DMS114 treated with DMSO at 0.1 percent for 48 hours (cell line): Measurements from ENCODE around the gene ZNF346.

Experiments used
- DNase-seq: peaks from one replicate; lab custom pipeline; 2025; ENCODE audit not compliant: unreplicated experiment; lab: John Stamatoyannopoulos, UW

Gene ZNF346

DNA sequence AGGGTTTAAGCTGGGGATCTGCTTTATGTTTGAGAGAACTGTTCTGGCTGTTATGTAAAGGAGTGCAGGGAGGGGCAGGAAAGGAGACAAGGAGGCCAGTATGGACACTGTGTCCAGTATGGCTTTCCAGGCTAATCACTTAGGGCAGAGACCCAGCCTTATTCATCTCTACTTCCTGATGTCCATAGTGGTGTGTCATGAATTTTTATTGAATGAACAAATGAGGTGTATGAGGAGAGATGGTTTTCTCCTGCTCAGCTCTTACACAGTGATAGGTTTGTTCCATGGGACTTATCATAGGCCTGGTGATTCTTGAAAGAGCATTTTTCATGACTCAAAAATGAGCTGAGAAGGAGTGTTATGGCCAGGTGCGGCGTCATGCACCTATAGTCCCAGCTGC lies 43.7 kb downstream of the ZNF346 start:
- no peak for DNase-seq

DNA sequence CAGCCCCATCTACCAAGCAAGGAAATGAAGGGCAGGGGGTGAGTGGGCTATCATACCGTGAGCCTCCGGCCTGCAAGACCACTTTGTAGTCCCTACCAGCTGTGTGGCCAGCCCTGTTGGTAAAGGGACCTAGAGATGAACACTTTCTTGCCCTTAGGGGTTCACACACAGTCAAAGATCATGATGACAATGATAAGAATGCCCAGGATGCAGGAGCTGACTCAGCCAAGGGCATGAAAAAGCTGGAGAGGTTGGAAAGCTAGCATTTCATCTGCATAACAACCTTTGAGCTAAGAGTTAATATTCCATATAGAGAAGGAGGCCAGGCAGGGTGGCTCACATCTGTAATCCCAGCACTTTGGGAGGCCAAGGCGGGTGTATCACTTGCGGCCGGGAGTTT lies 45.0 kb downstream of the ZNF346 start:
- no peak for DNase-seq

DNA sequence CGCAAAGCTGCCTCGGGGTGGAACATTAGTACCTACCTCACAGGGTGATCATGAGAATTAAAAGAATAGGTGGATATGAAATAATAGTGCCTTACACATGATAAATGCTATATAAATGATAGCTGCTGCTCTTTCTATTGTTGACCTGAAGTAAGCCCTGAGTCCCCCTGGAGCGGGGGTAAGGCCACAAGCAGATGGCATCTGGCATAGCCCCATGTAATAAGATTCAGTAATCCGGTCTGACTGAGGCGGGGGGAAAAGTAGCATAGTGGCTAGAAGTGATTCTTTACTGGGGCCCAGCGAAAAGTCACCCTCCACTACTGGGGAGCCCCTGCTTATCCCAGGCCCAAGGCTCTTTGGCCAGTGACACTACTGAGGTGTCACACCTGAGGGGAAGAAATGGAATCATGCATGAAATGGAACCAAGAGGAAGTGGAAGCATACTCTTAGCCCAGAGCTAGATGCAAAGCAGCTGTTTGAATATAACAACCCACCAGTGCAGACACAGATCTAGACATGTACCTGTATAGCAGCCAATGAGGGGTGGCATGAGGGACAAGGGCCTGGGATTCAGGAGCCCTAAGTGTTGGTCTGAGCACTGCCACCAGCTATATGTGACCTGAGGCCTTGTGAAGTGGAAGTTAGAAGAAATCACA lies 48.2 kb downstream of the ZNF346 start:
- no peak for DNase-seq

DNA sequence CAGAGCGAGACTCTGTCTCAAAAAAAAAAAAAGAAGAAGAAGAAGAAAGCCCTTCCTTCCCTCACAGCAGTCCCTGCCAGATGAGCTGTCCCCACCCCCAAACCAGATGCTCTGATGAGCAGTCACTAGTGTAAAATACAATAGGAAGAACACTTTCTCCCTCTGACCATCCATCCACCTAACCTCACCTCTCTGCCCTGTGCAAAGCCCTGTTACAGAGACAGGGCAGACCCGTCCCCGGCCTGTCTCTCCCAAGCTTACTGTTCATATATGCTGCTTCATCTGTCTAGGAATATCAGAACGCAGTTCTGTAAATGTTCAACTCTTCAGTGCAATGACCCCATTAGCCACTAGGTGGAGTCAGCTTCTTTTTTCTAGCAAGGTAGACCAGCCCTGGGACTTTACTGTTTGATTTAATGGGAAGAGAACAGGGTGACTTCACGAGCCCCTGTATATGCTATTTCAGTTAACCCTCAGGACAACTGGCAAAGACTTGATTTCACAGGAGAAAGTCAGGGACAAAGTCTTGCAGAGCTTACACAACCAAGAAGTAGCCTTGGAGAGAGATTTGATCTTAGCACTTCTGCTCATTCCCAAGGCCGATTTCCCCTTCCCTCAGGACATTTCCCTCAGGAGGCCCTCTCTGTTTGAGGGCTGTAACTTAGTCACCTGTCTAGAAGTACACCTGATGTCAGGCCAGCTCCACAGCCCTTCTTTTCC lies 49.3 kb downstream of the ZNF346 start:
- DNase-seq, result peak; percentile 69

DNA sequence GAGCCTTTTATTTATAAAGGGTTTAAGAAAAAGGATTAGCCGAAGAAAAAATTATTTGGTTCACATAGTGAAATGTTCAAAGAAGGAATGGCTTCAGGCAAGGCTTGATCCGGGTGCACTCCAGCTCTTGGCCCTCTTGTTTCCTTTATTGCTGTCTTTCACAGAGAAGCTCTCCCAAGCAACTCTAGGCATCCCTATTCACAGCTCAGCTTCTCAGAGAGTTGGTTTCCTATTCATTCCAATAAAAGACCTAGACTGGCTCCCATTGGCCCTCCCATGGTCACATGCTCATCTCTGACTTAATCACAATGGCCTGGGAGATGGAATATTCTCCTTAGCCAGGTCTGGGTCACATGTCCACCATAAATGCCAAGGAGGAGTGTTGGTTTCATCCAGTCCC lies 54.8 kb downstream of the ZNF346 start:
- no peak for DNase-seq

DNA sequence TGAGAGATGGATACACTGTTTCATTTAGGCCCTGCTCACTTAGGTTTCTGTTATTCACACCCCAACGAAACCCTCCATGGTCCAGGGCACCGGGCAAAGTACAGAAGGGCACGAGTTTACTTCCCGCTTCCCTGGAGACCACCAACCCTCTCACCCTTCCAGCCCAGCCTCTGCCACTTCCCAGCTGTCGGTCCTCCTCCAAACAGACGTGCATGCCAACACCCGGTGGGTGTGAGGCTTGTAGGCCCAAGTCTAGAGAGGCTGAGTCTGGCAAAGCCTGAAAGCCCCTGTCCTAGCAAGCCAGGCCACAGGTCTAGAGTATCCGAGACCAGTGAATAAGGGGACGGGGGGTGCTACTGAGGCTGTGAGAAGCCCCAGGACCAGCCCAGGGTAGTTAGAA lies 57.1 kb downstream of the ZNF346 start:
- no peak for DNase-seq

DNA sequence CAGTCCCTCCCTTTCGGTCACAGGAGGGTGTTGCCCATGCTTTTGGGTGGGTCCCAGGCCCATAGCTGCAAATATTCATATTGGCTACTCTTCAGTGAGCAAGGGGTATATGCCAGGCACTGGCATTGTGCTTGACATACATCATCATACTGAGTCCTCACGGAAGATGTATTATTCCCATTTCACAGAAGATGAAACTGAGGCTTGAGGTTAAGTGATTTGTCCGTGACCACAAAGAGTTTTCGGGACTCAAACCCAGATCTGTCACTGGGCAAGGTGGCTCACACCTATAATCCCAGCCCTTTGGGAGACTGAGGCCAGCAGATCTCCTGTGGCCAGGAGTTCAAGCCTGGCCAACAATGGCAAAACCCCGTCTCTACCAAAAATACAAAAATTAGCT lies 57.8 kb downstream of the ZNF346 start:
- no peak for DNase-seq

DNA sequence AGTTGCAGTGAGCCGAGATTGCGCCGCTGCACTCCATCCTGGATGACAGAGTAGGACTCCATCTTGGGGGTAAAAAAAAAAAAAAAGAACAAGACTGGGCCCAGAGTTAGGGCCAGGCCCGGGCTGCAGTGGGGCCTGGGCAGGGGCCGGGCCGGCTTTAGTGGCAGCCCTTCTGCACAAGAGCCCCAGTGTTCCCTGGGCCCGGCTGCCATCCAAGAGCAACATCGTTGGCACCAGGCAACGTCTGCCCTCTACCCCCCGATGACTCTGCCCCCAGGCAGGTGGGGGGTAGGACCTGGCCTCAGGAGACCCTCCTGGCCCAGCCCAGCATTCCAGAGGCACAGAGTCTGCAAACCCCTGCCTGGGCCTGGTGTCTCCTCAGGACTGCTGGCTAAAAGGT lies 59.4 kb downstream of the ZNF346 start:
- DNase-seq, result no peak

DNA sequence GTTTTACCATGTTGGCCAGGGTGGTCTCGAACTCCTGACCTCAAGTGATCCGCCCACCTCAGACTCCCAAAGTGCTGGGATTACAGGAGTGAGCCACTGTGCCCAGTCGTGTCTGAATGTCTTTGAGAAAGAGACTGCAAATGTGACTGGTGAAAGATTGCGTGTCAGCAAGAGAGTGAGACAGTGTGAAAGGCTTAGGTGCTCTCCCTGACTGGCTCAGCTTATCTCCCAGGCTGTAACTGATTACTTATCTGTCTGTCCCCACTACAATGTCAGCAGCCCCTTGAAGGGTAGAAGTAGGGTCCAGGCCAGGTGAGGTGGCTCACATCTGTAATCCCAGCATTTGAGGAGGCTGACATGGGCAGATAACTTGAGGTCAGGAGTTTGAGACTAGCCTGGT lies 60.9 kb downstream of the ZNF346 start:
- no peak for DNase-seq

DNA sequence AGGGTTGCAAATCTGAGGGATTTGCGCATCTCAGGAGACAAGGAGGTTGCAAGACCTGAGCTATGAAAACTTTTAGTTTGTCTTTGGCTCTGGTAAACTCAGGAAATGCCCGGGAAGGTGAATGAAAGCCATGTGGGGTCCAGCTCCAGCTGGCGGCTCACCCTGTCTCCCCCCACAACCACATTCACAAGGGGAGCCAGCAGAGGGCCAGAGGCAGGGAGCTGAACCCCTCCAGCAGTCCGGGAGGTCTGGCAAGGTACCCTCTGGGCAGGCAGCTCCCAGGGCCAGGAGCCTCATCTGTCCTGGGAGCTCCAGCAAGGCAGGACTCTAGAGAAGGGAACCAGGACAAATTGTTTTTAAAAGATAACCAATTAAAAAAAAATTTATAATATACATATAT lies 61.7 kb downstream of the ZNF346 start:
- DNase-seq, result no peak

DNA sequence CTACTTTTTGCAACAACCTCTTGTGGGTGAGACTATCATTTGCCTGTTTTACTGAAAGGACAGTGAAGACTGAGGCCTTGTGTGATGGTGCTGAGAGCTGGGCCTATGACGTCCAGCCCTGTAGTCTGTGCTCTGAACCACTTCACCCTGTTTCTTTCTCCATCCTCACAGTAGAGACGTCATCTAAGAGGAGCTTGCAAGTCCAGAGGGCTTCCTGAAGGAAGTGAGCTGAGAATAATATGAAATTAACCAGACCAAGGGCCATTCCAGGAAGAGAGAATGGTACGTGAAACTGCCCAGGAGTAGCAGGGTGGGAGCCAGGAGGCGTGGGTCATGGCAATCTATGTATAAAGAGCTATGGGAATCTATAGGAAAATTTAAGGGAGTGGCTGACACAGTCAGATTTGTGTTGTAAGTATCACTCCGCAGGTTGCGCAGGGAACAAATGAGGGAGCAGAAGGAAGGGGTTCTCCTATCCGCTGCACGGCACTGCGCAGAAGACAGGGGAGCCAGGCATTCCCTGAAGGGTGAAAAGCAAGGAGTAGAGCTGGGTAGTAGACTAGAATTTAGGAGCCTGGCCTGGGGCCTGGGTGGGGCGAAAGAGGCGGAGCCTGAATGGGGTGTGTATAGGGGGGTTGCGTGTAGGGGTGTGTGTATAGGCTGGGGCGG lies 63.6 kb downstream of the ZNF346 start:
- peak; percentile 38 for DNase-seq

DNA sequence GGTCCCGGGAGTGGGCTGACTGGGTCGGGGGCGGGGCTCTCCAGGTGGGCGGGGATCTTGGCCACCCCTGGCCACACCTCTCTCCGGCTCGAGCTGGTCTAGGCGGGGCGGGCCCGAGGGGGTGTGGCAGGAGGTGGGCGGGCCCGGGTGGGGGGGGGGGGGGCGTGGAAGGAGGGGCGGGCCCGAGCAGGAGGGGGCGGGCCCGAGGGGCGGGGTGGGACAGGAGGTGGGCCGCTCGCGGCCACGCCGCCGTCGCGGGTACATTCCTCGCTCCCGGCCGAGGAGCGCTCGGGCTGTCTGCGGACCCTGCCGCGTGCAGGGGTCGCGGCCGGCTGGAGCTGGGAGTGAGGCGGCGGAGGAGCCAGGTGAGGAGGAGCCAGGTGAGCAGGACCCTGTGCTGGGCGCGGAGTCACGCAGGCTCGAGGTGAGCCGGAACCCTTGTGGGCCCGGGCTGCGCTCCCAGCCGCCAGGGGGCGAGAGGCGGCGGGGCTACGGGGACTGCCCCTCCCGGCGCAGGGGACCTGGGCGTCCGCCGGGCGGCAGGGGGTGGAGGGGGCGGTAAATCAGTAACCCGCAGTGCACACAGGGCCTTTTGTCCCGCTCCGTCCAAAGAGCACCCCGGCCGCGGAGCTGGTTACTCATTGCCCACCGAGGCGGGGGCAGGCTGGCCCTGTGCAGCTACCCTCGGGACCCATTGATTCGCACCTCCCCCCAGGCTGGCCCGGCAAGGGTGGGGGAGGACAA lies 64.3 kb downstream of the ZNF346 start, which contains the start of gene FGFR4:
TSS of gene FGFR4 (plus strand) at position 262 of the 744 bp plus-strand sequence. CDS start 2,688 bp downstream, outside the sequence.
- DNase-seq, result no peak

DNA sequence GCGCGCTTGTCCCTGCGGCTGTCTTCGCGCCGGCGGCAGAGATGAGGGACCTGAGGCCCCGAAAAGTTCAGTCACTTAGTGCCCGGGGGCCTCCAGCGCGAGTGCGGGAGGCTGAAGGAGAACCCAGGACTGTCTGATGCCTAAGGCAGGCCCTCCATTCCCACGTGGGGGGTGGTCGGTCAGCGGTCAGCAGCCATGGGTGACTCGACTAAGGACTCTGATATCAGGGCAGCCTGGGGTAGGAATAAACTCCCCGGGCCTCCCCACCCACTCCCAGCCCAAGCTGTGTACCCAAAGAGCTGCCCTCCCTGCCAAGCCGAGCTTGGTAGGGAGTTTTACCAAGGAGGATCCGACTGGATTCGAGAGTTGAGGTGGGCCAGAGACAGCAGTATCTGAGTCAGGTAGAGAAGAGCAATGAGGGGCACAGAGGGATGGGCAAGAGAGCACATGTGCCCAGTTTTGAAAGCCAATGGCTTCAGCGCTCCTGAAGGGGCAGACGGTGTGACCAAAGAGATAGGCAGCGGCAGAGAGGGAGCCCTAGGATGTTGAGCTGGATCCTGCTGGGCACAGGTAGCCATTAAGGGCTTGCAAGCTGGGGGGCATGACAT lies 65.0 kb downstream of the ZNF346 start:
- DNase-seq, result no peak

DNA sequence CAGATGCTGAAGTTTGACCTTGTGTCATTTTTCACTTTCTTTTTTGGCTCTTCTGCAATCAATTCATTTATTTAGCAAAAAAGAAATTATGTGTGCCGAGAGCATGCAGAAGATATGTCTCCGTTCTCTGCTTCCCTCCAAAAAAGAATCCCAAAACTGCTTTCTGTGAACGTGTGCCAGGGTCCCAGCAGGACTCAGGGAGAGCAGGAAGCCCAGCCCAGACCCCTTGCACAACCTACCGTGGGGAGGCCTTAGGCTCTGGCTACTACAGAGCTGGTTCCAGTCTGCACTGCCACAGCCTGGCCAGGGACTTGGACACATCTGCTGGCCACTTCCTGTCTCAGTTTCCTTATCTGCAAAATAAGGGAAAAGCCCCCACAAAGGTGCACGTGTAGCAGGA lies 66.6 kb downstream of the ZNF346 start:
- no peak for DNase-seq

DNA sequence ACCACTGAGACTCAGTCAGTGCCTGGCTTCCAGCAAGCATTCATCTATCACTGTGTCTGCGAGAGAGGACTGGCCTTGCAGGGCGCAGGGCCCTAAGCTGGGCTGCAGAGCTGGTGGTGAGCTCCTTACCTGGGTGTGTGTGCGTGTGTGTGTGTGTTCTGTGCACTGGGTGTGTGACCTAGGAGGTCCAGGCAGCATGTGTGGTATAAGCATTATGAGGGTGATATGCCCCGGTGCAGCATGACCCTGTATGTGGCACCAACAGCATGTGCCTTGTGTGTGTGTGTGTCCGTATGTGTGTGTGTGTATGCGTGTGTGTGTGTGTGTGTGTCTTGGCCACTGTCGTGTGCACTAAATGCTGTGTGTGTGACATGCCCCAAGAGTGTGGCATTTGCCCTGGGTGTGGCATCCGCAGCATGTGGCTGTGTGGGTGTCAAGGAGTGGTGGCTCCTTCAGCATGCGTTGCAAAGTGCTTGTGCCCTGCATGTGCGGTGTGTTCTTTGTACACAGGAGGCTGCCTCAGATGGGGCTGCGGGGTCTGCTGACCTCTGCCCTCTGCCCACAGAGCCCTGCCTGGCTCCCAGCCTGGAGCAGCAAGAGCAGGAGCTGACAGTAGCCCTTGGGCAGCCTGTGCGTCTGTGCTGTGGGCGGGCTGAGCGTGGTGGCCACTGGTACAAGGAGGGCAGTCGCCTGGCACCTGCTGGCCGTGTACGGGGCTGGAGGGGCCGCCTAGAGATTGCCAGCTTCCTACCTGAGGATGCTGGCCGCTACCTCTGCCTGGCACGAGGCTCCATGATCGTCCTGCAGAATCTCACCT lies 67.5 kb downstream of the ZNF346 start:
- no peak for DNase-seq

DNA sequence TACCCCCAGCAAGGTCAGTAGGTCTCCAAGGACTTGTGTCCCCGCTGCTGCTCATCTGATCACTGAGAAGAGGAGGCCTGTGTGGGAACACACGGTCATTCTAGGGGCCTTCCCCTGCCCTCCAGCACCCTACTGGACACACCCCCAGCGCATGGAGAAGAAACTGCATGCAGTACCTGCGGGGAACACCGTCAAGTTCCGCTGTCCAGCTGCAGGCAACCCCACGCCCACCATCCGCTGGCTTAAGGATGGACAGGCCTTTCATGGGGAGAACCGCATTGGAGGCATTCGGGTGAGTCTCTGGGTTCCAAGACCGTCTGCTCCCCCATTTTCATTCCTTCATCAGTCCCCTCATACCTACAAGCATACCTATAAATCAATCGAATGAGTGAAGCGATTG lies 68.3 kb downstream of the ZNF346 start:
- no peak for DNase-seq

DNA sequence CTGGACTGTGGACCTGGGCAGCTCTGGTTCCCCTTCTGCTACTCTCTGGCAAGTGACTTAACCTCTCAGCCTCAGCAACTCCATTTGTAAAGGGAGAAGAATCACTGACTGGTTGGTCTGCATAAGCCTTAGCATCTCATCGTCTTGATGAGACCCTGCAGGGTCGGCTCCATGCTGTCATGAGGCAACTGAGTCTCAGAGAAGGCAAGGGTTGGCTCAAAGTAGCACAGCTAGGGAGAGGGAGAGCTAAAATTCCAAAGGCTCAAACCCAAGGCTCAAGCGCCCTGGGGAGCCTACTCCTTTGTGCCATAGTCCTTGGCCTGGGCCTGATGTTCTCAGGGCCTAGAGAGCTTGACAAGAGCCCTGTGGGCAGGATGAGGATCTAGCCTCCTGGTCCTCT lies 68.7 kb downstream of the ZNF346 start:
- DNase-seq, result no peak

DNA sequence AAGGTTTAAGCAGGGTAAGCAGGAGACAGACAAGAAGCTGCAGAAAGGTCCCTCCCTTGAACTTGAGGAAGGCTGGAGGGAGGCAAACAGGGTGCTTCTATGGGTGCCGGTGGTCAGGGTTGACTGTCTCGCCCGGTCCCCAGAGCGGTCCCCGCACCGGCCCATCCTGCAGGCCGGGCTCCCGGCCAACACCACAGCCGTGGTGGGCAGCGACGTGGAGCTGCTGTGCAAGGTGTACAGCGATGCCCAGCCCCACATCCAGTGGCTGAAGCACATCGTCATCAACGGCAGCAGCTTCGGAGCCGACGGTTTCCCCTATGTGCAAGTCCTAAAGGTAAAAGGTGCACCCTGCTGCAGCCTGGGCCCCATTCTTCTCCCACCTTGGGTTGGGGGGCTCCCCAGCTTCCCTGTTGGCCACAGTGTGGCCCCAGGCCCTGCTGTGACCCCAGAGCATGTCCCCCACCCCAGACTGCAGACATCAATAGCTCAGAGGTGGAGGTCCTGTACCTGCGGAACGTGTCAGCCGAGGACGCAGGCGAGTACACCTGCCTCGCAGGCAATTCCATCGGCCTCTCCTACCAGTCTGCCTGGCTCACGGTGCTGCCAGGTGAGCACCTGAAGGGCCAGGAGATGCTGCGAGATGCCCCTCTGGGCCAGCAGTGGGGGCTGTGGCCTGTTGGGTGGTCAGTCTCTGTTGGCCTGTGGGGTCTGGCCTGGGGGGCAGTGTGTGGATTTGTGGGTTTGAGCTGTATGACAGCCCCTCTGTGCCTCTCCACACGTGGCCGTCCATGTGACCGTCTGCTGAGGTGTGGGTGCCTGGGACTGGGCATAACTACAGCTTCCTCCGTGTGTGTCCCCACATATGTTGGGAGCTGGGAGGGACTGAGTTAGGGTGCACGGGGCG lies 69.9 kb downstream of the ZNF346 start:
- DNase-seq, result no peak

DNA sequence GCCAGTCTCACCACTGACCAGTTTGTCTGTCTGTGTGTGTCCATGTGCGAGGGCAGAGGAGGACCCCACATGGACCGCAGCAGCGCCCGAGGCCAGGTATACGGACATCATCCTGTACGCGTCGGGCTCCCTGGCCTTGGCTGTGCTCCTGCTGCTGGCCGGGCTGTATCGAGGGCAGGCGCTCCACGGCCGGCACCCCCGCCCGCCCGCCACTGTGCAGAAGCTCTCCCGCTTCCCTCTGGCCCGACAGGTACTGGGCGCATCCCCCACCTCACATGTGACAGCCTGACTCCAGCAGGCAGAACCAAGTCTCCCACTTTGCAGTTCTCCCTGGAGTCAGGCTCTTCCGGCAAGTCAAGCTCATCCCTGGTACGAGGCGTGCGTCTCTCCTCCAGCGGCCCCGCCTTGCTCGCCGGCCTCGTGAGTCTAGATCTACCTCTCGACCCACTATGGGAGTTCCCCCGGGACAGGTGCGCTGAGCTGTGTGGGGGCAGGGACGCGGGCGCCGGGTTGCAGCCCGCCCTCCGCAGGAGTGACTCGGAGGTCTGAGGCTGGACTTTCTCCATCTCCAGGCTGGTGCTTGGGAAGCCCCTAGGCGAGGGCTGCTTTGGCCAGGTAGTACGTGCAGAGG lies 70.7 kb downstream of the ZNF346 start:
- no peak for DNase-seq
